Fibroblast of mammary gland (primary cell): Measurements from ENCODE around the gene TBC1D2B.

Experiments used
- DNase-seq: peaks from one replicate; pipeline ENCODE4 v3.0.0-alpha.2; 2010; ENCODE audit warnings: low read depth
- H3K4me3 ChIP-seq: 2 replicates; pipeline ENCODE4 v1.5.1; 2011; ENCODE audit warnings: low read depth, mild to moderate bottlenecking, low read length, moderate library complexity; ENCODE audit not compliant: control insufficient read depth
- CTCF ChIP-seq: conservative IDR thresholded peaks from 2 replicates; pipeline ENCODE4 v1.5.1; 2011; ENCODE audit warnings: low read depth, low read length, inconsistent platforms; ENCODE audit not compliant: control insufficient read depth, insufficient read depth

TBC1D2B gene

GRCh38 chr15:78097667-78098066, 20.2 kb upstream of the TBC1D2B start:
- H3K4me3 ChIP-seq, result no peak overlapping the region
- TF ChIP-seq CTCF, result no peak
- DNase-seq, result no peak

GRCh38 chr15:78093242-78094020, 15.9 kb upstream of the TBC1D2B start:
- DNase-seq, result peak; percentile 90
- TF ChIP-seq CTCF, result no peak

GRCh38 chr15:78092261-78093041, 14.9 kb upstream of the TBC1D2B start, which contains the start of gene SH2D7:
Gene SH2D7, plus strand, starts transcription at chr15:78092561. Its CDS starts 24 bp downstream, at chr15:78092585.
- no peak for DNase-seq
- H3K4me3 ChIP-seq, result no peak within 1 kb of the TSS
- TF ChIP-seq CTCF, result no peak

More at GRCh38 chr15:78093242-78094020, 15.9 kb upstream of the TBC1D2B start:
- no peak overlapping the region for H3K4me3 ChIP-seq

- TF ChIP-seq CTCF, result no peak
- no peak overlapping the region for H3K4me3 ChIP-seq
- DNase-seq, result no peak
These were observed 13.0 kb upstream of the TBC1D2B start for GRCh38 chr15:78090422-78091063.

- DNase-seq, result no peak
- TF ChIP-seq CTCF, result no peak
- no peak overlapping the region for H3K4me3 ChIP-seq
These were observed 11.2 kb upstream of the TBC1D2B start for GRCh38 chr15:78088773-78089080.

- DNase-seq, result no peak
- no peak overlapping the region for H3K4me3 ChIP-seq
- TF ChIP-seq CTCF, result no peak
These were observed 10.7 kb upstream of the TBC1D2B start for GRCh38 chr15:78087951-78088772.
